ENCODE data around the gene ACACB. TPM values are rescaled to one million over a fixed set of nuclear protein-coding genes. Genes with fewer than 3 reads are reported as not detected.

Gene ACACB
- total RNA-seq, 1 donor from 2014 or later, result 1.7 TPM

DNA sequence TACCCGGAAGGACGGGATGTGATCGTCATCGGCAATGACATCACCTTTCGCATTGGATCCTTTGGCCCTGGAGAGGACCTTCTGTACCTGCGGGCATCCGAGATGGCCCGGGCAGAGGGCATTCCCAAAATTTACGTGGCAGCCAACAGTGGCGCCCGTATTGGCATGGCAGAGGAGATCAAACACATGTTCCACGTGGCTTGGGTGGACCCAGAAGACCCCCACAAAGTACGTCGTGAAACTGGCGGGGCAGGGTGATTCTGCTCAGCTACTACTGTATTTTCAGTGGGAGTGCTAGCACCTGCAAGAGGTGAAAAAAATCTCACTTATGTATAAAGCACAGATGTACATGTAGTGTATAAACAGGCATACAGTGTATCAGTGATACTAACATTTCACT, 129.8 kb downstream of the ACACB start:
- no peaks in the 10 kb centered on the region for H3K9me3 Mint-ChIP-seq (ENCODE audit: unreplicated experiment)
- H3K27ac Mint-ChIP-seq (ENCODE audit: unreplicated experiment), result no peak overlapping the region
- H3K4me1 Mint-ChIP-seq (ENCODE audit: unreplicated experiment), result peaks cover 6% of the 10 kb centered on the region
- TF ChIP-seq, protein P1, sequence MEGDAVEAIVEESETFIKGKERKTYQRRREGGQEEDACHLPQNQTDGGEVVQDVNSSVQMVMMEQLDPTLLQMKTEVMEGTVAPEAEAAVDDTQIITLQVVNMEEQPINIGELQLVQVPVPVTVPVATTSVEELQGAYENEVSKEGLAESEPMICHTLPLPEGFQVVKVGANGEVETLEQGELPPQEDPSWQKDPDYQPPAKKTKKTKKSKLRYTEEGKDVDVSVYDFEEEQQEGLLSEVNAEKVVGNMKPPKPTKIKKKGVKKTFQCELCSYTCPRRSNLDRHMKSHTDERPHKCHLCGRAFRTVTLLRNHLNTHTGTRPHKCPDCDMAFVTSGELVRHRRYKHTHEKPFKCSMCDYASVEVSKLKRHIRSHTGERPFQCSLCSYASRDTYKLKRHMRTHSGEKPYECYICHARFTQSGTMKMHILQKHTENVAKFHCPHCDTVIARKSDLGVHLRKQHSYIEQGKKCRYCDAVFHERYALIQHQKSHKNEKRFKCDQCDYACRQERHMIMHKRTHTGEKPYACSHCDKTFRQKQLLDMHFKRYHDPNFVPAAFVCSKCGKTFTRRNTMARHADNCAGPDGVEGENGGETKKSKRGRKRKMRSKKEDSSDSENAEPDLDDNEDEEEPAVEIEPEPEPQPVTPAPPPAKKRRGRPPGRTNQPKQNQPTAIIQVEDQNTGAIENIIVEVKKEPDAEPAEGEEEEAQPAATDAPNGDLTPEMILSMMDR (IDR thresholded peaks at IDR 0.05; ENCODE audit: unreplicated experiment), result no peak
- H3K27me3 Mint-ChIP-seq (ENCODE audit: unreplicated experiment), result peaks cover 7% of the 10 kb centered on the region
- no peak for DNase-seq (ENCODE audit: low spot score)
- no peak overlapping the region for H3K4me3 Mint-ChIP-seq (ENCODE audit: unreplicated experiment)
- no peaks in the 10 kb centered on the region for H3K36me3 Mint-ChIP-seq (ENCODE audit: low read depth, unreplicated experiment)

DNA sequence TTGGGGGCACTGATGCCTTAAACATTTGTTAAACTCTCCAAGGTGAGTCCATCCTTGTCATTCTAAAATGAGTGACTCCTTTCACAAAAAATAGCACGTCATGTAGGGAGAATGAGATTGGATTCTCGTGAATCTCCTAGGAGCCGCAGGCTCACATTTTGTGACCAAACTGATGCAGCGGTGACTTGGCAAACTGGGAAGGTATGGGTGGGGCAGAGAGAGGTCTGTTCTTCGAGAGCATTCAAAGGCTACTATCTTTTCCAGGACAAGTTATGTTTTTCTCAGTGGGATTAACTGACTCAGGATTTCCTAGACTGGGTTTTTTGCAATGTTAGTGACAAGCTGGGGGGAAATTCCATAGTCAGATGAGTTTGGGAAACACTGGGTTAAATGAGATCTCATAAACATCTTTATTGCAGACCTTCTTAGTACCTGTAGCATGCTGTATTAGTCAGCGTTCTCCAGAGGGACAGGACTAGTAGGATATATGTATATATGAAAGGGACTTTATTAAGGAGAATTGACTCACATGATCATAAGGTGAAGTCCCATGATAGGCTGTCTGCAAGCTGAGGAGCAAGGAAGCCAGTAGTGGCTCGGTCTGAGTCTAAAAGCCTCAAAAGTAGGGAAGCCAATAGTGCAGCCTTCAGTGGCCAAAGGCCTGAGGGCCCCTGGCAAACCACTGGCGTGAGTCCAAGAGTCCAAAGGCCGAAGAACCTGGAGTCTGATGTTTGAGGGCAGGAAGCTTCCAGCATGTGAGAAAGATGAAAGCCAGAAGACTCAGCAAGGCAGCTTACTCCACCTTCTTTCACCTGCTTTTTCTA, 131.7 kb downstream of the ACACB start:
- TF ChIP-seq, protein P1 (IDR thresholded peaks at IDR 0.05; ENCODE audit: unreplicated experiment), result no peak
- DNase-seq (ENCODE audit: low spot score), result no peak
- Mint-ChIP-seq H3K27me3 (ENCODE audit: unreplicated experiment) (peaks cover 7% of the 10 kb centered on the region), H3K36me3 (ENCODE audit: low read depth, unreplicated experiment) (no peaks in the 10 kb centered on the region), H3K4me3 (ENCODE audit: unreplicated experiment) (no peak overlapping the region), H3K27ac (ENCODE audit: unreplicated experiment) (no peak overlapping the region), H3K4me1 (ENCODE audit: unreplicated experiment) (peaks cover 6% of the 10 kb centered on the region), H3K9me3 (ENCODE audit: unreplicated experiment) (no peaks in the 10 kb centered on the region)

DNA sequence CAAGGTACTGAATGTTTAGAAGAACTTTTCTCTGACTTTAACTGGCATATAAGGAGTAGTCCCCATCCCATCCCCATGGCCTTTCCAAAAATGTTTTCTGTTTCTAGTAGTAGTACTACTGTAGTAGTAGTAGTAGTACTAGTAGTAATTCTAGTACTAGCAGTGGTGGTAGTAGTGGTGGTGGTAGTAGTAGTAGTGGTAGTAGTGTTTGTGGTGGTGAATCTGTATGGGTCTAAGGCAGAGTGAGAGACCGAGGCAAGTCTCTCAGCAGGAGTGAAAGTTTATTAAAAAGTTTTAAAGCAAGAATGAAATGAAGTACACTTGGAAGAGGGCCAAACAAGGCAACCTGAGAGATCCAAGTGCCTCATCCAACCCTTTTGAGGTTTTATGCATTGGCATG, 134.1 kb downstream of the ACACB start:
- Mint-ChIP-seq H3K4me1 (ENCODE audit: unreplicated experiment) (no peaks in the 10 kb centered on the region), H3K9me3 (ENCODE audit: unreplicated experiment) (no peaks in the 10 kb centered on the region), H3K4me3 (ENCODE audit: unreplicated experiment) (no peak overlapping the region), H3K27ac (ENCODE audit: unreplicated experiment) (no peak overlapping the region), H3K36me3 (ENCODE audit: low read depth, unreplicated experiment) (peaks cover 8% of the 10 kb centered on the region), H3K27me3 (ENCODE audit: unreplicated experiment) (peaks cover 7% of the 10 kb centered on the region)
- no peak for DNase-seq (ENCODE audit: low spot score)
- TF ChIP-seq, protein P1 (IDR thresholded peaks at IDR 0.05; ENCODE audit: unreplicated experiment), result no peak

DNA sequence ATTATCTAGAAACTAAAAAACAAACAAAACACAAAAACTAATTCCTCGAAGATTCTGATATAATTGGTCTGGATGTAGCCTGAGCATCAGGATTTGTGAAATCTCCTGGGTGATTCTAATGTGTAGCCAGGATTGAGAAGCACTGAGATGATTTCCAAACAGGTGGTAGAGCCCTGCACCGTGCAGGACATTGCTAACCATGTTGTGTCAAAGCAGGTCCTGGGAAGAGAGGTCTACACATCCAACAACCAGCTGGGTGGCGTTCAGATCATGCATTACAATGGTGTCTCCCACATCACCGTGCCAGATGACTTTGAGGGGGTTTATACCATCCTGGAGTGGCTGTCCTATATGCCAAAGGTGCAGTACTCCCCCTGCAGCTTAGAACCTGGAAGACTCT, 136.4 kb downstream of the ACACB start:
- DNase-seq (ENCODE audit: low spot score), result no peak

More for the DNA sequence above, 136.4 kb downstream of the ACACB start:
- Mint-ChIP-seq H3K9me3 (ENCODE audit: unreplicated experiment) (no peaks in the 10 kb centered on the region), H3K4me3 (ENCODE audit: unreplicated experiment) (no peak overlapping the region), H3K36me3 (ENCODE audit: low read depth, unreplicated experiment) (peaks cover 8% of the 10 kb centered on the region), H3K4me1 (ENCODE audit: unreplicated experiment) (no peaks in the 10 kb centered on the region), H3K27me3 (ENCODE audit: unreplicated experiment) (peaks cover 7% of the 10 kb centered on the region), H3K27ac (ENCODE audit: unreplicated experiment) (no peak overlapping the region)
- TF ChIP-seq, protein P1 (IDR thresholded peaks at IDR 0.05; ENCODE audit: unreplicated experiment), result no peak
